WTC11 (cell line): ENCODE results near the gene CACNA1D. TPM values are rescaled to one million over a fixed set of nuclear protein-coding genes. Genes with fewer than 3 reads are reported as not detected.

ENCODE experiments used
- ATAC-seq: fragments of 200-7000 bp; cut with Tn5 transposase; 2 replicates; pipeline ENCODE4 v1.10.0; 2021; ENCODE audit warnings: mild to moderate bottlenecking, moderate library complexity
- CTCF ChIA-PET: fragments of 300-600 bp; sonication (Branson Sonifier 250); formaldehyde crosslinking; loops from one replicate; lab custom pipeline; 2021; ENCODE audit warnings: antibody characterized with exemption; lab: Charles Lee
- POLR2A ChIA-PET: fragments of 350-600 bp; sonication (Branson Sonifier 250); formaldehyde crosslinking; loops from one replicate; lab custom pipeline; 2021; ENCODE audit warnings: antibody characterized with exemption; lab: Charles Lee
- DNase-seq: peaks from one replicate; pipeline ENCODE4 v3.0.0; 2021; ENCODE audit warnings: low spot score
- H3K27ac Mint-ChIP-seq: 2 replicates; pipeline ENCODE4 v1.8.0; 2021; ENCODE audit warnings: mixed read lengths
- H3K27me3 Mint-ChIP-seq: 2 replicates; pipeline ENCODE4 v1.8.0; 2021; ENCODE audit warnings: low read depth, mild to moderate bottlenecking, moderate library complexity, mixed read lengths
- H3K36me3 Mint-ChIP-seq: 2 replicates; pipeline ENCODE4 v1.8.0; 2021; ENCODE audit warnings: mixed read lengths
- H3K4me1 Mint-ChIP-seq: 2 replicates; pipeline ENCODE4 v1.8.0; 2022; ENCODE audit warnings: mixed read lengths
- H3K4me3 Mint-ChIP-seq: 2 replicates; pipeline ENCODE4 v1.8.0; 2021; ENCODE audit warnings: mild to moderate bottlenecking, moderate library complexity, mixed read lengths
- H3K9me3 Mint-ChIP-seq: 2 replicates; pipeline ENCODE4 v1.8.0; 2021; ENCODE audit warnings: mixed read lengths
- CREM ChIP-seq: sonication (generic); formaldehyde crosslinking; IDR thresholded peaks from 2 replicates; pipeline ENCODE4 v1.8.1; 2022; ENCODE audit warnings: mild to moderate bottlenecking, missing genetic modification reagents, moderate library complexity
- CTCF ChIP-seq: fragments of 200-600 bp; IDR thresholded peaks from 2 replicates; pipeline ENCODE4 v1.8.0; 2022; ENCODE audit warnings: antibody characterized with exemption
- EMX1 ChIP-seq: fragments of 250-450 bp; sonication (Bioruptor Pico); IDR thresholded peaks from 2 replicates; pipeline ENCODE4 v1.8.0; 2021; ENCODE audit warnings: mild to moderate bottlenecking
- FOXJ3 ChIP-seq: sonication (generic); formaldehyde crosslinking; IDR thresholded peaks from 2 replicates; pipeline ENCODE4 v1.9.0; 2021; ENCODE audit warnings: missing genetic modification reagents, mild to moderate bottlenecking, borderline replicate concordance
- MXD4 ChIP-seq: fragments of 250-450 bp; sonication (Bioruptor Pico); IDR thresholded peaks from 2 replicates; pipeline ENCODE4 v1.8.0; 2021; ENCODE audit warnings: mild to moderate bottlenecking, moderate library complexity, borderline replicate concordance
- NFE2L1 ChIP-seq: sonication (generic); formaldehyde crosslinking; IDR thresholded peaks from 2 replicates; pipeline ENCODE4 v1.8.1; 2023; ENCODE audit warnings: missing genetic modification reagents
- RORB ChIP-seq: fragments of 250-450 bp; sonication (Bioruptor Pico); IDR thresholded peaks from 2 replicates; pipeline ENCODE4 v1.9.0; 2021; ENCODE audit warnings: mild to moderate bottlenecking
- SP1 ChIP-seq: sonication (generic); formaldehyde crosslinking; conservative IDR thresholded peaks from 2 replicates; pipeline ENCODE4 v1.8.1; 2022; ENCODE audit warnings: missing genetic modification reagents
- ZNF138 ChIP-seq: sonication (generic); formaldehyde crosslinking; conservative IDR thresholded peaks from 2 replicates; pipeline ENCODE4 v1.8.1; 2022; ENCODE audit warnings: mild to moderate bottlenecking, moderate library complexity, missing genetic modification reagents
- ZNF232 ChIP-seq: sonication (generic); formaldehyde crosslinking; IDR thresholded peaks from 2 replicates; pipeline ENCODE4 v1.8.0; 2022; ENCODE audit warnings: mild to moderate bottlenecking, missing genetic modification reagents
- ZNF396 ChIP-seq: fragments of 250-450 bp; sonication (Bioruptor Pico); IDR thresholded peaks from 2 replicates; pipeline ENCODE4 v1.8.0; 2021; ENCODE audit warnings: mild to moderate bottlenecking, moderate library complexity, borderline replicate concordance
- total RNA-seq: library from RNA; stranded (reverse); gene quantifications from 3 replicates; pipeline ENCODE4 v1.2.3, GENCODE V29; 2021
- TF ChIP-seq, protein P1 (sequence below): sonication (generic); formaldehyde crosslinking; IDR thresholded peaks from 2 replicates; pipeline ENCODE4 v1.8.1; 2022; ENCODE audit warnings: low read depth, mild to moderate bottlenecking, moderate library complexity, missing genetic modification reagents, borderline replicate concordance
- TF ChIP-seq, protein P2 (sequence below): sonication (generic); formaldehyde crosslinking; conservative IDR thresholded peaks from 2 replicates; pipeline ENCODE4 v1.8.1; 2023; ENCODE audit warnings: mild to moderate bottlenecking, low read depth, missing genetic modification reagents, moderate library complexity
- TF ChIP-seq, protein P3 (sequence below): sonication (generic); formaldehyde crosslinking; IDR thresholded peaks from 2 replicates; pipeline ENCODE4 v1.8.1; 2023; ENCODE audit warnings: mild to moderate bottlenecking, missing genetic modification reagents
- TF ChIP-seq, protein P4 (sequence below): fragments of 250-450 bp; sonication (Bioruptor Pico); IDR thresholded peaks from 2 replicates; pipeline ENCODE4 v2.1.2; 2022; ENCODE audit warnings: mild to moderate bottlenecking, moderate library complexity

CACNA1D gene
- total RNA-seq, 1 experiment from 2014 or later, result 2.3 TPM

GRCh38 chr3:53758846-53759245, 264.4 kb downstream of the CACNA1D start (continued):
- TF ChIP-seq, protein P1, sequence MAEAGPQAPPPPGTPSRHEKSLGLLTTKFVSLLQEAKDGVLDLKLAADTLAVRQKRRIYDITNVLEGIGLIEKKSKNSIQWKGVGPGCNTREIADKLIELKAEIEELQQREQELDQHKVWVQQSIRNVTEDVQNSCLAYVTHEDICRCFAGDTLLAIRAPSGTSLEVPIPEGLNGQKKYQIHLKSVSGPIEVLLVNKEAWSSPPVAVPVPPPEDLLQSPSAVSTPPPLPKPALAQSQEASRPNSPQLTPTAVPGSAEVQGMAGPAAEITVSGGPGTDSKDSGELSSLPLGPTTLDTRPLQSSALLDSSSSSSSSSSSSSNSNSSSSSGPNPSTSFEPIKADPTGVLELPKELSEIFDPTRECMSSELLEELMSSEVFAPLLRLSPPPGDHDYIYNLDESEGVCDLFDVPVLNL (CRISPR knock-in tag), result no peak
- no peak for TF ChIP-seq CREM (CRISPR knock-in tag)

DNA sequence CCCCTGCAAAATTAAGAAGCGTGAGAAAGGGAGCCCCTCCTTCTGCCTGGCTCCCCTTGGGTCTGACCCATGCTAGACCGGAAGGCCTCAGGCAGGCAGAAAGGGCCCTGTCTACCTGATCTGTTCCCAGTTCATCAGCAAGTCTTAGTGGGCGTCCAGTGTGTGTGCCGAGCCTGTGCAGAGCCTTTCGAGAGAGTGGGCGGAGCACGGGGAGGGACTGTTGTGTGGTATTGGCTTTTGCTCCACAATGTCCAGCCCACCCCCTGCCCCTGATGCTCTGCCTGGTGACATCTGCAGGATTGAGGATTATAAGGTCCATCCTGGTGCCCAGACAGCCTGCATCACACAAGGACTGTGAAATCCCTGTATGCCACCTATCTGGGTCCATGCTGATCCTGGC, 268.9 kb downstream of the CACNA1D start:
- Mint-ChIP-seq H3K27me3 (no peaks in the 10 kb centered on the region), H3K9me3 (no peaks in the 10 kb centered on the region), H3K27ac (no peak overlapping the region), H3K4me1 (peaks cover 6% of the 10 kb centered on the region; the same call in 1 of the 2 replicates), H3K4me3 (no peak overlapping the region), H3K36me3 (no peaks in the 10 kb centered on the region)
- ChIA-PET CTCF (interaction anchor here (1.2 to 2.1 kb wide), 2 partner anchors 15 to 19 kb away, joined by 3 to 6 read pairs; no protein-coding TSS in a partner anchor), POLR2A (no interaction called here)
- no peak for DNase-seq
- TF ChIP-seq MXD4 (CRISPR knock-in tag) (no peak), EMX1 (CRISPR knock-in tag) (no peak), CTCF (no peak), RORB (no peak), FOXJ3 (no peak), NFE2L1 (CRISPR knock-in tag) (no peak), ZNF232 (no peak), ZNF396 (CRISPR knock-in tag) (no peak), SP1 (CRISPR knock-in tag) (no peak), ZNF138 (CRISPR knock-in tag) (no peak)
- TF ChIP-seq, protein P2, sequence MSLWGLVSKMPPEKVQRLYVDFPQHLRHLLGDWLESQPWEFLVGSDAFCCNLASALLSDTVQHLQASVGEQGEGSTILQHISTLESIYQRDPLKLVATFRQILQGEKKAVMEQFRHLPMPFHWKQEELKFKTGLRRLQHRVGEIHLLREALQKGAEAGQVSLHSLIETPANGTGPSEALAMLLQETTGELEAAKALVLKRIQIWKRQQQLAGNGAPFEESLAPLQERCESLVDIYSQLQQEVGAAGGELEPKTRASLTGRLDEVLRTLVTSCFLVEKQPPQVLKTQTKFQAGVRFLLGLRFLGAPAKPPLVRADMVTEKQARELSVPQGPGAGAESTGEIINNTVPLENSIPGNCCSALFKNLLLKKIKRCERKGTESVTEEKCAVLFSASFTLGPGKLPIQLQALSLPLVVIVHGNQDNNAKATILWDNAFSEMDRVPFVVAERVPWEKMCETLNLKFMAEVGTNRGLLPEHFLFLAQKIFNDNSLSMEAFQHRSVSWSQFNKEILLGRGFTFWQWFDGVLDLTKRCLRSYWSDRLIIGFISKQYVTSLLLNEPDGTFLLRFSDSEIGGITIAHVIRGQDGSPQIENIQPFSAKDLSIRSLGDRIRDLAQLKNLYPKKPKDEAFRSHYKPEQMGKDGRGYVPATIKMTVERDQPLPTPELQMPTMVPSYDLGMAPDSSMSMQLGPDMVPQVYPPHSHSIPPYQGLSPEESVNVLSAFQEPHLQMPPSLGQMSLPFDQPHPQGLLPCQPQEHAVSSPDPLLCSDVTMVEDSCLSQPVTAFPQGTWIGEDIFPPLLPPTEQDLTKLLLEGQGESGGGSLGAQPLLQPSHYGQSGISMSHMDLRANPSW (CRISPR knock-in tag), result no peak
- TF ChIP-seq, protein P3, sequence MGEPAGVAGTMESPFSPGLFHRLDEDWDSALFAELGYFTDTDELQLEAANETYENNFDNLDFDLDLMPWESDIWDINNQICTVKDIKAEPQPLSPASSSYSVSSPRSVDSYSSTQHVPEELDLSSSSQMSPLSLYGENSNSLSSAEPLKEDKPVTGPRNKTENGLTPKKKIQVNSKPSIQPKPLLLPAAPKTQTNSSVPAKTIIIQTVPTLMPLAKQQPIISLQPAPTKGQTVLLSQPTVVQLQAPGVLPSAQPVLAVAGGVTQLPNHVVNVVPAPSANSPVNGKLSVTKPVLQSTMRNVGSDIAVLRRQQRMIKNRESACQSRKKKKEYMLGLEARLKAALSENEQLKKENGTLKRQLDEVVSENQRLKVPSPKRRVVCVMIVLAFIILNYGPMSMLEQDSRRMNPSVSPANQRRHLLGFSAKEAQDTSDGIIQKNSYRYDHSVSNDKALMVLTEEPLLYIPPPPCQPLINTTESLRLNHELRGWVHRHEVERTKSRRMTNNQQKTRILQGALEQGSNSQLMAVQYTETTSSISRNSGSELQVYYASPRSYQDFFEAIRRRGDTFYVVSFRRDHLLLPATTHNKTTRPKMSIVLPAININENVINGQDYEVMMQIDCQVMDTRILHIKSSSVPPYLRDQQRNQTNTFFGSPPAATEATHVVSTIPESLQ (CRISPR knock-in tag), result no peak
- ATAC-seq, result no peak

- CTCF ChIA-PET, result interaction anchor here (1.2 to 2.1 kb wide), 3 partner anchors 16 to 95 kb away, joined by 3 to 6 read pairs (median 4); no protein-coding TSS in a partner anchor
- Mint-ChIP-seq H3K36me3 (no peaks in the 10 kb centered on the region), H3K27me3 (no peaks in the 10 kb centered on the region), H3K27ac (no peak overlapping the region), H3K9me3 (no peaks in the 10 kb centered on the region), H3K4me1 (peaks cover 12% of the 10 kb centered on the region), H3K4me3 (no peak overlapping the region)
- no peak for DNase-seq
- TF ChIP-seq, protein P4, sequence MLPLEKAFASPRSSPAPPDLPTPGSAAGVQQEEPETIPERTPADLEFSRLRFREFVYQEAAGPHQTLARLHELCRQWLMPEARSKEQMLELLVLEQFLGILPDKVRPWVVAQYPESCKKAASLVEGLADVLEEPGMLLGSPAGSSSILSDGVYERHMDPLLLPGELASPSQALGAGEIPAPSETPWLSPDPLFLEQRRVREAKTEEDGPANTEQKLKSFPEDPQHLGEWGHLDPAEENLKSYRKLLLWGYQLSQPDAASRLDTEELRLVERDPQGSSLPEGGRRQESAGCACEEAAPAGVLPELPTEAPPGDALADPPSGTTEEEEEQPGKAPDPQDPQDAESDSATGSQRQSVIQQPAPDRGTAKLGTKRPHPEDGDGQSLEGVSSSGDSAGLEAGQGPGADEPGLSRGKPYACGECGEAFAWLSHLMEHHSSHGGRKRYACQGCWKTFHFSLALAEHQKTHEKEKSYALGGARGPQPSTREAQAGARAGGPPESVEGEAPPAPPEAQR (CRISPR knock-in tag), result no peak
- TF ChIP-seq SP1 (CRISPR knock-in tag), result no peak
- POLR2A ChIA-PET, result no interaction called here
- ATAC-seq, result no peak
These were observed 269.8 kb downstream of the CACNA1D start for GRCh38 chr3:53764026-53764775.
